Activated CD8-positive, alpha-beta memory T cell treated with anti-CD3 and anti-CD28 coated beads, Interleukin-2, amount 50 U/mL, for 1 hour (primary cell): ENCODE measurements around the gene FAM240A.

Experiments used
- DNase-seq: peaks from one replicate; pipeline ENCODE4 v3.0.0-alpha.2; 2020; ENCODE audit errors: extremely low read depth

Gene FAM240A

GRCh38 chr3:46674031-46674845 is 61.9 kb downstream of the FAM240A start:
- no peak for DNase-seq

DNA sequence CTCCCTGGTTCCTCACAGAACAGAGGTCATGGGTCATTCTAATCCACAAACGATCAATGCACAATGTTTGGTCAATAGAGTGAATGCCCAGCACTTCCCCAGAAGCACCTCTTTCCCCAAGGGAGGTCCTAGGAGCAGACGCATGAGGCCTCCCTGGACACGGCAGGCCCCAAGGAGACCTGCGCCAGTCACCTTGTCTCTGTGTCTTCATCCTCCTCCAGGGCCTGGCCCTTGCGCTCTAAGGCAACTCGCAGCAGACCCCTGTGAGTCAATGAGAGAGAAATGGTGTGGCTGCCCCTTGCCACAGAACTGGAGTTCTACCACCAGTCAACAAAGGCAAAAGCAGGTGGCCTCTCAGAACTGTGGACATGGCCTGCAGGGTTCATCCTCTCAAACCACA is 63.1 kb downstream of the FAM240A start:
- no peak for DNase-seq
